Uterus (tissue), 4 donors: ENCODE data around the gene SLC25A28. TPM values are rescaled to one million over a fixed set of nuclear protein-coding genes. Genes with fewer than 3 reads are reported as not detected.

Experiments used
- DNase-seq, 2 donors: peaks; one replicate each; pipeline ENCODE4 v3.0.0-alpha.2; 2019 to 2020
- H3K27ac ChIP-seq, 2 donors: fragments of 200-600 bp; sonication (generic); 1 replicate in 1 of 2; 2 replicates in 1 of 2; pipeline ENCODE4 v1.5.1; 2016 to 2018
- H3K27me3 ChIP-seq, 2 donors: fragments of 200-600 bp; sonication (generic); one replicate each; pipeline ENCODE4 v1.5.1; 2018 to 2019; ENCODE audit warnings: control low read depth in 1 of 2
- H3K36me3 ChIP-seq, 2 donors: fragments of 200-600 bp; sonication (generic); one replicate each; pipeline ENCODE4 v1.5.1; 2019; ENCODE audit warnings: control low read depth in 1 of 2
- H3K4me1 ChIP-seq, 2 donors: fragments of 200-600 bp; sonication (generic); one replicate each; pipeline ENCODE4 v1.5.1; 2018 to 2019; ENCODE audit warnings: control low read depth in 1 of 2
- H3K4me3 ChIP-seq, 2 donors: fragments of 200-600 bp; sonication (generic); 1 replicate in 1 of 2; 2 replicates in 1 of 2; pipeline ENCODE4 v1.5.1; 2018 to 2019; ENCODE audit warnings: mild to moderate bottlenecking in 1 of 2
- H3K9me3 ChIP-seq, 2 donors: fragments of 200-600 bp; sonication (generic); one replicate each; pipeline ENCODE4 v1.5.1; 2019; ENCODE audit warnings: control low read depth in 1 of 2
- POLR2A ChIP-seq, 2 donors: fragments of 450-650 bp; IDR thresholded peaks; one replicate each; pipeline ENCODE4 v1.6.1; 2016; ENCODE audit warnings: antibody characterized with exemption in 2 of 2, mild to moderate bottlenecking in 1 of 2, moderate library complexity in 1 of 2
- intact Hi-C: fragments of 100-400 bp; cut with DNase I; formaldehyde crosslinking; loops from one replicate; pipeline ENCODE4 v1.15.1; 2023; ENCODE audit warnings: low total_unique reads
- total RNA-seq, 4 donors: library from RNA; depleted of rRNA in 3 of 4; stranded (reverse); fragments of >200 nt in 3 of 4; gene quantifications; one replicate each; pipeline versions ENCODE4 v1.1.0 to v1.2.4, GENCODE V29; 2014 to 2023
- TF ChIP-seq, protein P1 (sequence below), 4 experiments: fragments of 200-600 bp in 2 of 4; fragments of 450-650 bp in 2 of 4; sonication (generic) in 2 of 4; IDR thresholded peaks; one replicate each; pipeline ENCODE4 v1.5.1; 2016 to 2019; ENCODE audit warnings: antibody characterized with exemption in 4 of 4, mild to moderate bottlenecking in 2 of 4, moderate library complexity in 1 of 4
- donor health status: DM: yes; HTN: yes; CAD: no.

Gene SLC25A28
- total RNA-seq, 4 donors from 2014 or later: 11.0 to 72.4 (median 38.8) TPM

DNA sequence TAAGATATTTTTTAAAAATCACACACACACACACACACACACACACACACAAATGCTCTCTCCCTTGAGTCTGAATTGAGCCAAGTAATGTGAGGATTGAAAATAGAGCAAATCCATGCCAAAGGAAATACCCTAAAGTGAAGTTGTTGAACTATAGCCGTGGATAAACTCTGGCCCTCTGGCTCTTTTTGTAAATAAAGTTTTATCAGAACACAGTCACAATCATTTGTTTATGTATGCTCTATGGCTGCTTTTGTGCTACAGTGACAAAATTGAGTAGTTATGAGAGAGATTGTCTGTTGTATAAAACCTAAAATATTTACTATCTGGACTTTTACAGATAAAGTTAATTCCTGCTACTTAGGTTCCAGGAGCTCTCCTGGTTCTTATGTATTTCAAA is 48.4 kb downstream of the SLC25A28 start:
- Histone ChIP-seq H3K4me1 (no peaks in the 10 kb centered on the region), H3K4me3 (no peak overlapping the region), H3K27me3 (no peaks in the 10 kb centered on the region), H3K36me3 (no peaks in the 10 kb centered on the region), H3K27ac (no peak overlapping the region), H3K9me3 (no peaks in the 10 kb centered on the region)
- no peak for DNase-seq
- TF ChIP-seq, protein P1, sequence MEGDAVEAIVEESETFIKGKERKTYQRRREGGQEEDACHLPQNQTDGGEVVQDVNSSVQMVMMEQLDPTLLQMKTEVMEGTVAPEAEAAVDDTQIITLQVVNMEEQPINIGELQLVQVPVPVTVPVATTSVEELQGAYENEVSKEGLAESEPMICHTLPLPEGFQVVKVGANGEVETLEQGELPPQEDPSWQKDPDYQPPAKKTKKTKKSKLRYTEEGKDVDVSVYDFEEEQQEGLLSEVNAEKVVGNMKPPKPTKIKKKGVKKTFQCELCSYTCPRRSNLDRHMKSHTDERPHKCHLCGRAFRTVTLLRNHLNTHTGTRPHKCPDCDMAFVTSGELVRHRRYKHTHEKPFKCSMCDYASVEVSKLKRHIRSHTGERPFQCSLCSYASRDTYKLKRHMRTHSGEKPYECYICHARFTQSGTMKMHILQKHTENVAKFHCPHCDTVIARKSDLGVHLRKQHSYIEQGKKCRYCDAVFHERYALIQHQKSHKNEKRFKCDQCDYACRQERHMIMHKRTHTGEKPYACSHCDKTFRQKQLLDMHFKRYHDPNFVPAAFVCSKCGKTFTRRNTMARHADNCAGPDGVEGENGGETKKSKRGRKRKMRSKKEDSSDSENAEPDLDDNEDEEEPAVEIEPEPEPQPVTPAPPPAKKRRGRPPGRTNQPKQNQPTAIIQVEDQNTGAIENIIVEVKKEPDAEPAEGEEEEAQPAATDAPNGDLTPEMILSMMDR (IDR thresholded peaks at IDR 0.05): no peak
- intact Hi-C loops: no loop called here

DNA sequence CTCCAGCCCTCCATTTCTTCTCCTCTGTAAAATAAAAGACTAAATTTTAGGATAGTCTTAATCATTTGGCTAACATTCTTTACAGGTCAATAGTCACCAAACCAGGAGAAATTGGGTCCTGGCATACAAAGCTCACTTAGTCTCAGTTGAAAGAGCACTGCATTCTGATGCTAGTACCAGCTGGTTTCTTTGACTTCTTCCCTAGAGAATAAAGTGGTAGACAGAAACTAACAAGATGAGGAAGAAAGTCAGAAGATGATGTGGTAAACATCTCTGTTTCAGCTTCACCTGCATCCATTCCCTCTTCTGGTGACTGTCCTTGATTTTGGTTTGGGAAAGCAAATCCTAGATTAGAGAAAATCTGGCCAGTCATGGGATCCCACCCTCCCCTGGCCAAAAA is 50.3 kb downstream of the SLC25A28 start:
- H3K36me3 ChIP-seq: no peaks in the 10 kb centered on the region
- no peak overlapping the region for H3K4me3 ChIP-seq
- H3K9me3 ChIP-seq: no peaks in the 10 kb centered on the region
- DNase-seq: no peak
- H3K27ac ChIP-seq: no peak overlapping the region
- intact Hi-C loops: no loop called here
- no peaks in the 10 kb centered on the region for H3K4me1 ChIP-seq
- TF ChIP-seq, protein P1 (IDR thresholded peaks at IDR 0.05): no peak
- TF ChIP-seq POLR2A (IDR thresholded peaks at IDR 0.05): no peak
- no peaks in the 10 kb centered on the region for H3K27me3 ChIP-seq

DNA sequence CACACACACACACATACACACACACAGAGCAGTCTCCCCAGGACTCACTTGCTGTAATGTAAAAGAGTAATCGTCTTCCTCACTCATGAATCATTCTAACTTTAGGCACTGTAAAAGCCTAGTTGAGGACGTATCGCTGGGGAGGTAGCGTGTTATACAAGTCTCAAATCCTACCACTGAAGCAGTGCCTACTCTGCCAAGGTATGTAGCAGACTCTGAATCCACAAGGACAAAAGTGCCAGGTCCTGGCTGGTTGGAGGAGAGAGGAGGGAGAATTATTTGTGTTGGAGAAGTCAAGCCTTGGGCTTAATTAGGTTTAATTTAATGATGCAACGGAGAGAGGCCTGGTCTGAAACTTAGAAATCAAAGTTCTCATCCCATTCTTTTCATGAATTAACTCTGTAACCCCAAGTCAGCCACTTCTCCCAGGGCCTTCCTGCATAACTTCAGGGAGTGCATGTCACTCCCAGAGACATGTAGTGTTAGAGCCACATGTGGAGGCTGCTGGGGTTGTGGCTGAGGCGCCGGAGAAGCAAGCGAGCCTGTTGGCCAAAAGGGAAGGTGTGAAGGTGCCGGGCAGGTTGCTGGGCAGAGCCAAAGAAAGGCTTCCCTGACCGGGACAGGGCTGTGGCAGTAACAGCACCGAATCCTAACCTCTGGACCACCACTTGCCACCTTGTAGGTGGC is 50.8 kb downstream of the SLC25A28 start:
- Histone ChIP-seq H3K36me3 (no peaks in the 10 kb centered on the region), H3K4me1 (no peaks in the 10 kb centered on the region), H3K27me3 (no peaks in the 10 kb centered on the region), H3K9me3 (no peaks in the 10 kb centered on the region), H3K4me3 (no peak overlapping the region), H3K27ac (no peak overlapping the region)
- no peak for DNase-seq
- intact Hi-C loops: no loop called here
- TF ChIP-seq, protein P1 (IDR thresholded peaks at IDR 0.05): no peak
- no peak for TF ChIP-seq POLR2A (IDR thresholded peaks at IDR 0.05)

DNA sequence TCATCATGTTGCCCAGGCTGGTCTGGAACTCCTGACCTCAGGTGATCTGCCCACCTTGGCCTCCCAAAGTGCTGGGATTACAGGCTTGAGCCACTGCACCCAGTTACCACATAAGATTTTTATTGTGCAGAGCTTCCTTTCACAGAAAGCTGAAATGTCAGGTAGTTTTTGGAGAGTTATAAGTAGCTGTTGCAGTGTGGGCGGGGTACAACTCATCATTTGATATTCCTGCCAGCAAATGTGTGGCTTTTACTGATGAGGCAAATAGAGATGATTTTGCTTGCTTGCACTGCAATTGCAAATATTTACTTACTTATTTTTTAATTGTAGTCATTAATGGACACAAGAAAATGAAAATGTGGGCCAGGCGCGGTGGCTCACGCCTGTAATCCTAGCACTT is 55.1 kb downstream of the SLC25A28 start:
- no peak for DNase-seq
- Histone ChIP-seq H3K4me1 (no peaks in the 10 kb centered on the region), H3K9me3 (no peaks in the 10 kb centered on the region), H3K27ac (no peak overlapping the region), H3K4me3 (no peak overlapping the region), H3K27me3 (no peaks in the 10 kb centered on the region), H3K36me3 (no peaks in the 10 kb centered on the region)
- intact Hi-C loops: no loop called here
- TF ChIP-seq, protein P1 (IDR thresholded peaks at IDR 0.05): no peak
- no peak for TF ChIP-seq POLR2A (IDR thresholded peaks at IDR 0.05)

DNA sequence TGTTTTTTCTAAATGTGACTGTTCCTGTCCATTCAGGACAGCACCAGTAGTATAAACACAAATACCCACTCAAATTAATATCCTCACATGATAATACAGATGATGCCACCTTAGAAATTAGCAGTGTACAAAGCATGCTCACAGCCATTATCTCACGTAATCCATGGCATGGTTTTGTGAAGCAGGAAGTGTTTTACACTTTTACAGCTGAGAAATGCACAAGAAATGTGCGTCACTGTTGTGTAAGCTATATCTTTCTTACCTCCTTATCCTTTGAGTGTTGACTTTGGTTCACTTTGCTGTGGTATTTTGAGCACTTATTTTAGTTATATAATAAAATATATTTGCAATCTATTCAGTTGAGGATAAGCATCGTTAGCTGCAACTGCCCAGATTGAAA is 55.9 kb downstream of the SLC25A28 start:
- no peak for DNase-seq
- no peak overlapping the region for H3K27ac ChIP-seq
- no peaks in the 10 kb centered on the region for H3K27me3 ChIP-seq
- intact Hi-C loops: no loop called here
- TF ChIP-seq, protein P1 (IDR thresholded peaks at IDR 0.05): no peak
- no peak for TF ChIP-seq POLR2A (IDR thresholded peaks at IDR 0.05)
- H3K4me1 ChIP-seq: no peaks in the 10 kb centered on the region
- no peaks in the 10 kb centered on the region for H3K9me3 ChIP-seq
- no peak overlapping the region for H3K4me3 ChIP-seq
- no peaks in the 10 kb centered on the region for H3K36me3 ChIP-seq
